Mesenchymal stem cell (in vitro differentiated cells and primary cell): ENCODE results near the gene CERS5.
A peak's percentile ranks its signal among the peaks of the same experiment; 100 is the strongest.

Experiments used
- DNase-seq: peaks from one replicate; pipeline ENCODE4 v3.0.0-alpha.2; 2013
- H2AFZ ChIP-seq: one replicate; pipeline ENCODE4 v1.6.1; 2013; ENCODE audit warnings: low read depth, mild to moderate bottlenecking, control low read depth, inconsistent platforms, low read length, moderate library complexity
- H2AK5ac ChIP-seq: 2 replicates; pipeline ENCODE4 v1.6.1; 2013; ENCODE audit warnings: low read length, moderate library complexity, mild to moderate bottlenecking, inconsistent platforms; ENCODE audit not compliant: severe bottlenecking
- H2BK120ac ChIP-seq: one replicate; pipeline ENCODE4 v1.6.1; 2013; ENCODE audit warnings: low read depth, mild to moderate bottlenecking, inconsistent platforms, low read length, moderate library complexity
- H2BK12ac ChIP-seq, 2 experiments: one replicate each; pipeline ENCODE4 v1.6.1; 2013; ENCODE audit warnings: inconsistent platforms in 2 of 2, low read length in 2 of 2, mild to moderate bottlenecking in 2 of 2, moderate library complexity in 2 of 2, control low read depth in 1 of 2
- H2BK15ac ChIP-seq: one replicate; pipeline ENCODE4 v1.6.1; 2013; ENCODE audit warnings: mild to moderate bottlenecking, low read depth, inconsistent platforms; ENCODE audit not compliant: poor library complexity, severe bottlenecking
- H2BK5ac ChIP-seq: 2 replicates; pipeline ENCODE4 v1.6.1; 2013; ENCODE audit warnings: low read depth, mild to moderate bottlenecking, low read length, control low read depth, inconsistent platforms; ENCODE audit not compliant: poor library complexity, severe bottlenecking
- H3K14ac ChIP-seq, 2 experiments: one replicate each; pipeline ENCODE4 v1.6.1; 2013; ENCODE audit warnings: inconsistent platforms in 2 of 2, low read length in 2 of 2, control low read depth in 1 of 2, mild to moderate bottlenecking in 1 of 2, moderate library complexity in 1 of 2
- H3K18ac ChIP-seq, 2 experiments: one replicate each; pipeline ENCODE4 v1.6.1; 2013; ENCODE audit warnings: inconsistent platforms in 2 of 2, low read length in 2 of 2, control low read depth in 1 of 2, low read depth in 1 of 2, mild to moderate bottlenecking in 1 of 2
- H3K23ac ChIP-seq, 2 experiments: one replicate each; pipeline ENCODE4 v1.6.1; 2013; ENCODE audit warnings: inconsistent platforms in 2 of 2, low read length in 2 of 2, mild to moderate bottlenecking in 2 of 2, moderate library complexity in 2 of 2, control low read depth in 1 of 2
- H3K27ac ChIP-seq: 2 replicates; pipeline ENCODE4 v1.5.1; 2013; ENCODE audit warnings: mild to moderate bottlenecking, moderate library complexity, low read length, control low read depth, inconsistent platforms; ENCODE audit not compliant: poor library complexity, severe bottlenecking
- H3K27me3 ChIP-seq, 2 experiments: 2 replicates each; pipeline versions ENCODE4 v1.6.1 to v1.7.0; 2013; ENCODE audit warnings: low read length in 2 of 2, mild to moderate bottlenecking in 2 of 2, moderate library complexity in 2 of 2, control low read depth in 1 of 2, inconsistent platforms in 1 of 2; ENCODE audit not compliant: control insufficient read depth in 1 of 2, insufficient read depth in 1 of 2
- H3K36me3 ChIP-seq, 2 experiments: 2 replicates each; pipeline versions ENCODE4 v1.6.1 to v1.7.0; 2013; ENCODE audit warnings: low read length in 2 of 2, control low read depth in 1 of 2, inconsistent platforms in 1 of 2, low read depth in 1 of 2, mild to moderate bottlenecking in 1 of 2; ENCODE audit not compliant: insufficient read depth in 2 of 2, control insufficient read depth in 1 of 2
- H3K4ac ChIP-seq, 2 experiments: one replicate each; pipeline ENCODE4 v1.6.1; 2013; ENCODE audit warnings: inconsistent platforms in 2 of 2, low read length in 2 of 2, mild to moderate bottlenecking in 2 of 2, moderate library complexity in 2 of 2, control low read depth in 1 of 2, low read depth in 1 of 2
- H3K4me1 ChIP-seq: 2 replicates; pipeline ENCODE4 v1.6.1; 2013; ENCODE audit warnings: low read depth, low read length, control low read depth; ENCODE audit not compliant: control insufficient read depth, insufficient read depth
- H3K4me2 ChIP-seq: 2 replicates; pipeline ENCODE4 v1.6.1; 2013; ENCODE audit warnings: low read length, mild to moderate bottlenecking, inconsistent platforms; ENCODE audit not compliant: poor library complexity, severe bottlenecking
- H3K4me3 ChIP-seq, 2 experiments: 2 replicates each; pipeline versions ENCODE4 v1.5.1 to v1.7.0; 2013; ENCODE audit warnings: low read length in 2 of 2, mild to moderate bottlenecking in 2 of 2, control low read depth in 1 of 2, low read depth in 1 of 2; ENCODE audit not compliant: insufficient read depth in 1 of 2
- H3K79me1 ChIP-seq: replicated peaks from 2 replicates; pipeline ENCODE4 v1.6.1; 2013; ENCODE audit warnings: mild to moderate bottlenecking, control low read depth, low read length, inconsistent platforms; ENCODE audit not compliant: poor library complexity, severe bottlenecking
- H3K9ac ChIP-seq: 2 replicates; pipeline ENCODE4 v1.7.0; 2013; ENCODE audit warnings: mild to moderate bottlenecking, low read length, moderate library complexity
- H3K9me3 ChIP-seq: 2 replicates; pipeline ENCODE4 v1.7.0; 2013; ENCODE audit warnings: mild to moderate bottlenecking, low read length; ENCODE audit not compliant: control insufficient read depth
- H4K8ac ChIP-seq: one replicate; pipeline ENCODE4 v1.6.1; 2013; ENCODE audit warnings: inconsistent platforms, mild to moderate bottlenecking, low read length, moderate library complexity
- H4K91ac ChIP-seq: one replicate; pipeline ENCODE4 v1.6.1; 2013; ENCODE audit warnings: mild to moderate bottlenecking, low read length, inconsistent platforms
- WGBS: methylation state at CpG from one replicate; pipeline ENCODE4 v1.1.7; 2013; ENCODE audit warnings: mixed read lengths; 5-methylcytosine and 5-hydroxymethylcytosine counted together

The CERS5 gene

DNA sequence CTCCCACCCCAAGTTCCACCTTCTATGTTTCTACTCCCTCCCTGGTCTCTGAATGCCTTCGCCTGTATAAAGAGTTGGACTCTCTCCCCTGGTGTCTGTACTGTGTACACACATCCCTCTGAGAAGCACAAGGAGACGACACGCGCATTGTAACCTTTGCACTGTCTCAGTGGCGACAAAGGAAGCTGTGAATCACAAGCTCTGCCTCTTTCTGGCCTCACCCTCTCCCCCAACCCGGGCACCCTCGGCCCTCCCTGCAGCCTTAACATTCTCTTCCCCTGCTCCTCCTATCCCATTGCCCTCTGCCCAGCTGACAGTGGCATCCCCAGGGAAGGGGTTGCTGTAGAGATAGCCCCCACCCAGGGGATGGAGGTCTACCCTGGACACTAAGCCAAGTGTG lies 84.5 kb downstream of the CERS5 start:
- Histone ChIP-seq H4K91ac (no peak overlapping the region), H2AFZ (no peak overlapping the region), H3K14ac (no peak overlapping the region), H2AK5ac (no peak overlapping the region), H3K18ac (no peak overlapping the region), H3K9ac (peak overlapping the region; percentile 32), H3K4me3 (no peak overlapping the region), H3K79me1 (peaks cover 4% of the 10 kb centered on the region), H3K4ac (no peak overlapping the region), H2BK120ac (no peak overlapping the region), H2BK15ac (no peak overlapping the region), H2BK5ac (no peak overlapping the region), H3K36me3 (peaks cover 11 to 15% of the 10 kb centered on the region in 2 experiments), H4K8ac (peak overlapping the region; percentile 46), H3K23ac (no peak overlapping the region), H2BK12ac (no peak overlapping the region), H3K27ac (no peak overlapping the region), H3K4me2 (no peak overlapping the region), H3K4me1 (peaks cover 13% of the 10 kb centered on the region), H3K9me3 (no peaks in the 10 kb centered on the region), H3K27me3 (no peaks in the 10 kb centered on the region)
- DNase-seq: peak; percentile 43
- 73% methylated on average over 7 of the region's 7 CpGs for WGBS

DNA sequence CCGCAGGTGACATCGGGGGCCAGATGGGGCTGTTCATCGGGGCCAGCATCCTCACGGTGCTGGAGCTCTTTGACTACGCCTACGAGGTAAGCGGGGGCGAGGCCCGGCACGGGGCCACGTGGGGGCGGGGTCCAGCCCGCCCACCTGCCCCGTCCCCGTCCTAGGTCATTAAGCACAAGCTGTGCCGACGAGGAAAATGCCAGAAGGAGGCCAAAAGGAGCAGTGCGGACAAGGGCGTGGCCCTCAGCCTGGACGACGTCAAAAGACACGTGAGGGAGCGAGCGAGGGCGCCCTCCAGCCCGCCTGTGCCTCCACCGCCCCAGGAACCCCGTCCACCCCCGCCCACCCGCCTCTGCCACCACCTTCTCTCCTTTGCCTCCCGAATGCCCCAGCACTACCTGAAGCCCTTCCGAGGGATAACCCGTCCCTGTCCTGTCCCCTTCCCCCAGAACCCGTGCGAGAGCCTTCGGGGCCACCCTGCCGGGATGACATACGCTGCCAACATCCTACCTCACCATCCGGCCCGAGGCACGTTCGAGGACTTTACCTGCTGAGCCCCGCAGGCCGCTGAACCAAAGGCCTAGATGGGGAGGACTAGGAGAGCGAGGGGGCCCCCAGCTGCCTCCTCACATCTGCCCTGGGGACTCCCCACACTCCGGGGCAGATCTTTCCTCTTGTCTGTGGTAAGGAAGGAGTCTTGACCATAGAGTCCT lies 85.9 kb downstream of the CERS5 start:
- no peak overlapping the region for H2AFZ ChIP-seq
- no peak overlapping the region for H2BK120ac ChIP-seq
- no peak overlapping the region for H3K14ac ChIP-seq
- no peak overlapping the region for H4K8ac ChIP-seq
- no peak overlapping the region for H2BK12ac ChIP-seq
- H3K23ac ChIP-seq: peak overlapping the region in 1 of 2 experiments; percentile 94
- H2BK5ac ChIP-seq: no peak overlapping the region
- H4K91ac ChIP-seq: peak overlapping the region; percentile 35
- H3K4ac ChIP-seq: no peak overlapping the region
- H3K9me3 ChIP-seq: no peaks in the 10 kb centered on the region
- no peak overlapping the region for H2AK5ac ChIP-seq
- DNase-seq: no peak
- no peaks in the 10 kb centered on the region for H3K27me3 ChIP-seq
- no peak overlapping the region for H3K27ac ChIP-seq
- no peak overlapping the region for H2BK15ac ChIP-seq
- no peak overlapping the region for H3K18ac ChIP-seq
- H3K4me3 ChIP-seq: no peak overlapping the region
- WGBS: 40% methylated on average over 43 of the region's 46 CpGs
- peaks cover 10% of the 10 kb centered on the region for H3K4me1 ChIP-seq
- peaks cover 4% of the 10 kb centered on the region for H3K79me1 ChIP-seq
- peaks cover 0 to 8% of the 10 kb centered on the region in 2 experiments for H3K36me3 ChIP-seq
- H3K4me2 ChIP-seq: no peak overlapping the region
- no peak overlapping the region for H3K9ac ChIP-seq

DNA sequence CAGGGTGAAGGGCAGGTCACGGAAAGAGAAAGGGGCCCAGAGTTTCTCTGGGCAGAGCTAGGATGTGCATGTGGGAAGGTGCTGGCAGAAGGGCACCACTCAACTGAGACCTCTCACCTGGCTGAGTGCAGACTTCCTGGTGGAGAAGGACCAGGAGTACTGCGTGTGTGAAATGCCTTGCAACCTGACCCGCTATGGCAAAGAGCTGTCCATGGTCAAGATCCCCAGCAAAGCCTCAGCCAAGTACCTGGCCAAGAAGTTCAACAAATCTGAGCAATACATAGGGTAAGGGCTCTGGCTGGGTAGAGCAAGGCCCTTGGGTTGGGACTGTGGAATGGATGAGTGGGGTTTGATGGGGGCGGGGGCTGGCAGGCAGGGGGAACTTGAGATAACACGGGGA lies 87.4 kb downstream of the CERS5 start:
- Histone ChIP-seq H3K4me3 (no peak overlapping the region), H2BK120ac (no peak overlapping the region), H3K4me2 (no peak overlapping the region), H3K9me3 (no peaks in the 10 kb centered on the region), H3K27me3 (no peaks in the 10 kb centered on the region), H3K27ac (no peak overlapping the region), H3K36me3 (peaks cover 0 to 8% of the 10 kb centered on the region in 2 experiments), H3K18ac (no peak overlapping the region), H2BK15ac (no peak overlapping the region), H2AK5ac (no peak overlapping the region), H3K23ac (no peak overlapping the region), H3K4ac (no peak overlapping the region), H2AFZ (no peak overlapping the region), H3K79me1 (peaks cover 2% of the 10 kb centered on the region), H3K9ac (no peak overlapping the region), H3K4me1 (peaks cover 6% of the 10 kb centered on the region), H2BK12ac (no peak overlapping the region), H4K91ac (no peak overlapping the region), H4K8ac (no peak overlapping the region), H3K14ac (no peak overlapping the region), H2BK5ac (no peak overlapping the region)
- DNase-seq: no peak
- 69% methylated on average over 4 of the region's 5 CpGs for WGBS
